Measurements from ENCODE around the gene FARP2.

FARP2 gene

DNA sequence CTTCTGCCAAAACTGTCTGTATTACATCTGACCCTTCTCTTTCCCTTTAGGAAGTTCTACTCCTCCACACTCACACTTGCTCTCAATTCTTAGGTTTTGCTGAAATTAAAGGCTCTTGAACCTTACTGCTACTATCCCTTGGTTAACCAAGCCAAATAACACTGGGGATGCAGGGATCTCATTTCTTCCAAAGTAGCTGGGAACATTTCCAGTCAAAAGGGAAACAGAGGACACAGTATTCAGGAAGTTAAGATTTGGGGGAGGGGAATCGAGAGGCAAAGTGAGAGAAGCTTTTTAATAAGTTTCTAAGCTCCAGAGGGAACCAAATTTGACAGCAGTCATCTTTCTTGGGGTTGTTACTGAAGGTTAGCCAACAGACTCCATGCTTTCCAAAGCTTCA is 34.2 kb upstream of the FARP2 start:
- Histone ChIP-seq H3K4me3 (ENCODE audit: low read length, poor library complexity, severe bottlenecking) (peak overlapping the region; percentile 99), H3K9ac (ENCODE audit: low read depth, low read length, poor library complexity, severe bottlenecking) (peak overlapping the region; percentile 100), H3K4me2 (ENCODE audit: low read depth, low read length, poor library complexity, severe bottlenecking) (peak overlapping the region; percentile 96), H3K4me1 (ENCODE audit: insufficient read depth, low read length, poor library complexity, severe bottlenecking) (peaks cover 57% of the 10 kb centered on the region), H4K20me1 (ENCODE audit: insufficient read depth, low read length, poor library complexity, severe bottlenecking) (peaks cover 92% of the 10 kb centered on the region), H3K79me2 (ENCODE audit: insufficient read depth, low read length) (peaks cover 99% of the 10 kb centered on the region), H3F3A (ENCODE audit: low read depth) (no peaks in the 10 kb centered on the region), H3K36me3 (ENCODE audit: insufficient read depth, low read length) (peaks cover 32% of the 10 kb centered on the region), H2AFZ (ENCODE audit: low read length) (no peak overlapping the region), H3K9me3 (ENCODE audit: insufficient read depth, low read depth, low read length) (no peaks in the 10 kb centered on the region), H3K27me3 (ENCODE audit: insufficient read depth, low read length, poor library complexity, severe bottlenecking) (no peaks in the 10 kb centered on the region), H3K9me2 (replicated peaks; ENCODE audit: low read depth, low read length) (no peaks in the 10 kb centered on the region)
- TF ChIP-seq, protein P1, sequence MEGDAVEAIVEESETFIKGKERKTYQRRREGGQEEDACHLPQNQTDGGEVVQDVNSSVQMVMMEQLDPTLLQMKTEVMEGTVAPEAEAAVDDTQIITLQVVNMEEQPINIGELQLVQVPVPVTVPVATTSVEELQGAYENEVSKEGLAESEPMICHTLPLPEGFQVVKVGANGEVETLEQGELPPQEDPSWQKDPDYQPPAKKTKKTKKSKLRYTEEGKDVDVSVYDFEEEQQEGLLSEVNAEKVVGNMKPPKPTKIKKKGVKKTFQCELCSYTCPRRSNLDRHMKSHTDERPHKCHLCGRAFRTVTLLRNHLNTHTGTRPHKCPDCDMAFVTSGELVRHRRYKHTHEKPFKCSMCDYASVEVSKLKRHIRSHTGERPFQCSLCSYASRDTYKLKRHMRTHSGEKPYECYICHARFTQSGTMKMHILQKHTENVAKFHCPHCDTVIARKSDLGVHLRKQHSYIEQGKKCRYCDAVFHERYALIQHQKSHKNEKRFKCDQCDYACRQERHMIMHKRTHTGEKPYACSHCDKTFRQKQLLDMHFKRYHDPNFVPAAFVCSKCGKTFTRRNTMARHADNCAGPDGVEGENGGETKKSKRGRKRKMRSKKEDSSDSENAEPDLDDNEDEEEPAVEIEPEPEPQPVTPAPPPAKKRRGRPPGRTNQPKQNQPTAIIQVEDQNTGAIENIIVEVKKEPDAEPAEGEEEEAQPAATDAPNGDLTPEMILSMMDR (conservative IDR thresholded peaks at IDR 0.05; ENCODE audit: low read length), result no peak
- no peak for TF ChIP-seq EZH2phosphoT487 (IDR thresholded peaks at IDR 0.05; ENCODE audit: borderline replicate concordance)

DNA sequence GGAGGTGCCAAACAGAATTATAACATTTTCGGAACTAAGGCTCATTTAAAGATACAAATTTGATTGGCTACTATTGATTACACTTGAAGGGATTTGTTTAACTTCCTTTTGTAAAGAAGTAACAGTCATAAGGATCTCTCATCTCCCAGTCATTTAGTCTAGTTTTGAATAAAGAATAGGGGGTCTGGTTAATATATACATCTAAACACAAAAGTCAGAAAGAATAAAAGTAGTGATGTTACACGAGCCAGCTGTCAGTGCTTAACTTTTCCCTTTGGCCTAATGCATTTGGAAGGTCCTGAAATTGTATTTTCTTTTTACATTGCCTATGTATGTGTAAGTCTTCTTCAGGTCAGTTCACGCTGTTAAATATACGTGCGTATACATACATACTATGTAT is 32.3 kb upstream of the FARP2 start:
- Histone ChIP-seq H3K9me2 (replicated peaks; ENCODE audit: low read depth, low read length) (no peaks in the 10 kb centered on the region), H3K36me3 (ENCODE audit: insufficient read depth, low read length) (peaks cover 49% of the 10 kb centered on the region), H3K4me2 (ENCODE audit: low read depth, low read length, poor library complexity, severe bottlenecking) (peak overlapping the region; percentile 49), H2AFZ (ENCODE audit: low read length) (no peak overlapping the region), H3K27me3 (ENCODE audit: insufficient read depth, low read length, poor library complexity, severe bottlenecking) (no peaks in the 10 kb centered on the region), H4K20me1 (ENCODE audit: insufficient read depth, low read length, poor library complexity, severe bottlenecking) (peaks cover 76% of the 10 kb centered on the region), H3K9me3 (ENCODE audit: insufficient read depth, low read depth, low read length) (no peaks in the 10 kb centered on the region), H3K9ac (ENCODE audit: low read depth, low read length, poor library complexity, severe bottlenecking) (no peak overlapping the region), H3K4me1 (ENCODE audit: insufficient read depth, low read length, poor library complexity, severe bottlenecking) (peaks cover 44% of the 10 kb centered on the region), H3F3A (ENCODE audit: low read depth) (no peaks in the 10 kb centered on the region), H3K79me2 (ENCODE audit: insufficient read depth, low read length) (peaks cover 94% of the 10 kb centered on the region), H3K4me3 (ENCODE audit: low read length, poor library complexity, severe bottlenecking) (no peak overlapping the region)
- TF ChIP-seq, protein P1 (conservative IDR thresholded peaks at IDR 0.05; ENCODE audit: low read length), result no peak
- no peak for TF ChIP-seq EZH2phosphoT487 (IDR thresholded peaks at IDR 0.05; ENCODE audit: borderline replicate concordance)

DNA sequence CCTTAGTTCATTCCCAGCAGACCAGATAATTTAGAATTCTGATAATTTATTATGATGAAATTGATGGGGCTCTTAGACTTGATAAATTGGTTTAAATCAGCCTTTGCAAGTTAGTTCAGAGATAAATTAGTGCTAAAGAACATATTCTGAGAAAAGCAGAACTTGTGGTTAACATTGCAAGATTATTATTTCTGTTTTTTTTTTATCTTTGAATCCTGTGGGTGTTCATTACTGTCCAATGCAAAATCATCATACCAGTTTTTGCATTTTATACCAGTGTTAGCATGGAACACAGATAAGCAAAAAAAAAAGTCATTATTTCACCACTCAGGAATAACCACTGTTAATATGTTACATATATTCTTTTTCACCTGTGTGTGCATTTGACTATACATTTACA is 31.3 kb upstream of the FARP2 start:
- H3K4me3 ChIP-seq (ENCODE audit: low read length, poor library complexity, severe bottlenecking), result no peak overlapping the region

More for the DNA sequence above, 31.3 kb upstream of the FARP2 start:
- Histone ChIP-seq H2AFZ (ENCODE audit: low read length) (no peak overlapping the region), H3K9me2 (replicated peaks; ENCODE audit: low read depth, low read length) (no peaks in the 10 kb centered on the region), H3K79me2 (ENCODE audit: insufficient read depth, low read length) (peaks cover 87% of the 10 kb centered on the region), H4K20me1 (ENCODE audit: insufficient read depth, low read length, poor library complexity, severe bottlenecking) (peaks cover 66% of the 10 kb centered on the region), H3K27me3 (ENCODE audit: insufficient read depth, low read length, poor library complexity, severe bottlenecking) (no peaks in the 10 kb centered on the region), H3K36me3 (ENCODE audit: insufficient read depth, low read length) (peaks cover 56% of the 10 kb centered on the region), H3K4me1 (ENCODE audit: insufficient read depth, low read length, poor library complexity, severe bottlenecking) (peaks cover 35% of the 10 kb centered on the region), H3F3A (ENCODE audit: low read depth) (no peaks in the 10 kb centered on the region), H3K9me3 (ENCODE audit: insufficient read depth, low read depth, low read length) (no peaks in the 10 kb centered on the region), H3K4me2 (ENCODE audit: low read depth, low read length, poor library complexity, severe bottlenecking) (peak overlapping the region; percentile 49), H3K9ac (ENCODE audit: low read depth, low read length, poor library complexity, severe bottlenecking) (no peak overlapping the region)
- TF ChIP-seq, protein P1 (conservative IDR thresholded peaks at IDR 0.05; ENCODE audit: low read length), result no peak
- no peak for TF ChIP-seq EZH2phosphoT487 (IDR thresholded peaks at IDR 0.05; ENCODE audit: borderline replicate concordance)

Measured in Loucy (cell line).